GM23248 (cell line): ENCODE results near the gene GCAT. TPM values are rescaled to one million over a fixed set of nuclear protein-coding genes. Genes with fewer than 3 reads are reported as not detected.

ENCODE experiments used
- DNase-seq: peaks from one replicate; pipeline ENCODE4 v3.0.0-alpha.2; 2015
- H2AFZ ChIP-seq: fragments of 200-600 bp; sonication (generic); 2 replicates; pipeline ENCODE4 v1.6.1; 2016; ENCODE audit warnings: antibody characterized with exemption
- H3F3A ChIP-seq: fragments of 200-600 bp; sonication (generic); 2 replicates; pipeline ENCODE4 v1.6.1; 2016; ENCODE audit warnings: mild to moderate bottlenecking, antibody characterized with exemption, mixed run types; ENCODE audit not compliant: insufficient read depth
- H3K27ac ChIP-seq: fragments of 200-600 bp; sonication (generic); 2 replicates; pipeline ENCODE4 v1.5.1; 2016; ENCODE audit warnings: mild to moderate bottlenecking
- H3K27me3 ChIP-seq: fragments of 200-600 bp; sonication (generic); replicated peaks from 2 replicates; pipeline ENCODE4 v1.6.1; 2016; ENCODE audit warnings: mild to moderate bottlenecking; ENCODE audit not compliant: insufficient read depth
- H3K36me3 ChIP-seq: fragments of 200-600 bp; sonication (generic); 2 replicates; pipeline ENCODE4 v1.6.1; 2016; ENCODE audit warnings: low read depth, mild to moderate bottlenecking
- H3K4me1 ChIP-seq: fragments of 200-600 bp; sonication (generic); 2 replicates; pipeline ENCODE4 v1.6.1; 2016; ENCODE audit warnings: mild to moderate bottlenecking; ENCODE audit not compliant: insufficient read depth
- H3K4me2 ChIP-seq: fragments of 200-600 bp; sonication (generic); one replicate; pipeline ENCODE4 v1.6.1; 2016; ENCODE audit warnings: mild to moderate bottlenecking; ENCODE audit not compliant: unreplicated experiment
- H3K4me3 ChIP-seq: fragments of 200-600 bp; sonication (generic); 2 replicates; pipeline ENCODE4 v1.5.1; 2016; ENCODE audit warnings: mild to moderate bottlenecking
- H3K79me2 ChIP-seq: fragments of 200-600 bp; sonication (generic); 2 replicates; pipeline ENCODE4 v1.6.1; 2016; ENCODE audit warnings: mild to moderate bottlenecking; ENCODE audit not compliant: insufficient read depth
- H3K9ac ChIP-seq: fragments of 200-600 bp; sonication (generic); 2 replicates; pipeline ENCODE4 v1.6.1; 2016; ENCODE audit warnings: mild to moderate bottlenecking
- H3K9me2 ChIP-seq: fragments of 200-600 bp; sonication (generic); 2 replicates; pipeline ENCODE4 v1.6.1; 2016; ENCODE audit warnings: mixed run types, mild to moderate bottlenecking, moderate library complexity; ENCODE audit not compliant: insufficient read depth
- H3K9me3 ChIP-seq: fragments of 200-600 bp; sonication (generic); one replicate; pipeline ENCODE4 v1.6.1; 2017; ENCODE audit warnings: low read depth
- H4K20me1 ChIP-seq: fragments of 200-600 bp; sonication (generic); 2 replicates; pipeline ENCODE4 v1.6.0; 2016; ENCODE audit not compliant: insufficient read depth
- EZH2 ChIP-seq: fragments of 200-600 bp; sonication (generic); IDR thresholded peaks from 2 replicates; pipeline ENCODE4 v1.6.1; 2018; ENCODE audit warnings: antibody characterized with exemption, mild to moderate bottlenecking; ENCODE audit not compliant: insufficient read depth, poor library complexity, severe bottlenecking
- EZH2phosphoT487 ChIP-seq: fragments of 200-600 bp; sonication (generic); IDR thresholded peaks from 2 replicates; pipeline ENCODE4 v1.6.1; 2018; ENCODE audit warnings: antibody characterized with exemption, moderate library complexity, mild to moderate bottlenecking, low read depth; ENCODE audit not compliant: insufficient read depth
- WGBS, 2 experiments: methylation state at CpG; one replicate each; pipeline ENCODE4 v1.1.6; 2015 to 2017; ENCODE audit warnings: low lambda C conversion rate in 2 of 2, low coverage in 1 of 2; ENCODE audit errors: missing lambda C conversion rate in 2 of 2; 5-methylcytosine and 5-hydroxymethylcytosine counted together
- in situ Hi-C: fragments of 300-500 bp; cut with MboI; formaldehyde crosslinking; loops from 2 replicates; pipeline ENCODE4 v1.15.0; 2020
- polyA plus RNA-seq: library from polyadenylated mRNA; unstranded; fragments of >200 nt; fragmentation: Nextera tagmentation; extraction: Ambion mirVana; gene quantifications from 2 replicates; pipeline ENCODE4 v1.2.1, GENCODE V29; 2016
- total RNA-seq: library from RNA; depleted of rRNA; stranded (reverse); fragments of >200 nt; shearing (Covaris generic); gene quantifications from 2 replicates; pipeline ENCODE4 v1.2.3, GENCODE V29; 2014

GCAT gene
- total and polyA plus RNA-seq, 2 experiments from 2014 or later = 31.5 to 36.1 TPM

DNA sequence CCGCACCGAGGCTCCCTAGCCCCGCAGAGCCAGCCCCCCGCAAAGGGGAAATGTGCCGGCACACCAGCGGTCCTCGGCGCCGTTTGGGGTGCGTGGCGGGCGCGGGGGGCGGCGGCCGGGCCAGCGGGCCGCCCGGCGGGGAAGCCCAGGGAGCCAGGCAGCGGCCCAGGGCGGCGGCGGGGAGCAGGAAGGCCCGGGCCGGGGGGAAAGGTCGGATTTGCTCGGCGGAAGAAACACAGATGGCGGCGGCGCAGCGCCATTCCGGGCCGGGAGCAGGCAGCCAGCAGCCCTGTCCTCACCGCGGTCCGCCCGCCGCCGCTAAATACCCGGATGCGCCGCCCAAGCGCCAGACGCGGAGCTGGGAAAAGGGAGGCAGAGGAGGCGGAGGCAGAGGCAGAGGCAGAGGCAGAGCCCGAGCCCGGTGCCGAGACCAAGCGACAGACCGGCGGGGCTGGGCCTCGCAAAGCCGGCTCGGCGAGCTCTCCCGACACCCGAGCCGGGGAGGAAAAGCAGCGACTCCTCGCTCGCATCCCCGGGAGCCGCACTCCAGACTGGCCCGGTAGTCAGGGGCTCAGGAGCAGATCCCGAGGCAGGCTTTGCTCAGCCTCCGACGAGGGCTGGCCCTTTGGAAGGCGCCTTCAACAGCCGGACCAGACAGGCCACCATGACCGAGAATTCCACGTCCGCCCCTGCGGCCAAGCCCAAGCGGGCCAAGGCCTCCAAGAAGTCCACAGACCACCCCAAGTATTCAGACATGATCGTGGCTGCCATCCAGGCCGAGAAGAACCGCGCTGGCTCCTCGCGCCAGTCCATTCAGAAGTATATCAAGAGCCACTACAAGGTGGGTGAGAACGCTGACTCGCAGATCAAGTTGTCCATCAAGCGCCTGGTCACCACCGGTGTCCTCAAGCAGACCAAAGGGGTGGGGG lies 2.6 kb upstream of the GCAT start:
- 2% methylated on average over 40 to 74 of the region's 87 CpGs for WGBS, 2 experiments
- in situ Hi-C loops = no loop called here

GRCh38 chr22:37805810-37806277 lies 1.9 kb upstream of the GCAT start:
- DNase-seq = peak; percentile 38
- no peaks in the 10 kb centered on the region for H3K36me3 ChIP-seq
- H3K79me2 ChIP-seq = peaks cover 20% of the 10 kb centered on the region; the same call in 1 of the 2 replicates
- WGBS, 2 experiments = 5 to 6% methylated on average over 10 of the region's 10 CpGs
- H3K27ac ChIP-seq = peak overlapping the region; percentile 74
- H4K20me1 ChIP-seq = no peaks in the 10 kb centered on the region
- H3K9me2 ChIP-seq = no peaks in the 10 kb centered on the region
- TF ChIP-seq EZH2 (no peak), EZH2phosphoT487 (no peak)
- in situ Hi-C loops = no loop called here
- H3K9ac ChIP-seq = peak overlapping the region; percentile 88
- H3K9me3 ChIP-seq = no peaks in the 10 kb centered on the region
- peak overlapping the region; percentile 98 for H3K4me2 ChIP-seq
- peaks cover 11% of the 10 kb centered on the region for H3K4me1 ChIP-seq
- H3K4me3 ChIP-seq = peak overlapping the region; percentile 76
- peak overlapping the region; percentile 78 for H2AFZ ChIP-seq
- peaks cover 14% of the 10 kb centered on the region for H3F3A ChIP-seq
- no peaks in the 10 kb centered on the region for H3K27me3 ChIP-seq

More for the DNA sequence above, 2.6 kb upstream of the GCAT start:
- Histone ChIP-seq H4K20me1 (no peaks in the 10 kb centered on the region), H3K4me2 (peak overlapping the region; percentile 98), H3K79me2 (peaks cover 20% of the 10 kb centered on the region; the same call in 1 of the 2 replicates), H3K9me3 (no peaks in the 10 kb centered on the region), H3K27ac (peak overlapping the region; percentile 74), H3K4me3 (peak overlapping the region; percentile 76), H3K4me1 (peaks cover 11% of the 10 kb centered on the region), H3K9me2 (no peaks in the 10 kb centered on the region), H3K36me3 (no peaks in the 10 kb centered on the region), H3F3A (peaks cover 14% of the 10 kb centered on the region), H2AFZ (peak overlapping the region; percentile 78), H3K27me3 (no peaks in the 10 kb centered on the region), H3K9ac (peak overlapping the region; percentile 88)
- TF ChIP-seq EZH2phosphoT487 = no peak
- no peak for TF ChIP-seq EZH2
- DNase-seq = peak; percentile 88

GRCh38 chr22:37806409-37807333 lies 1.1 kb upstream of the GCAT start:
- peaks cover 11% of the 10 kb centered on the region for H3K4me1 ChIP-seq
- H3K9me2 ChIP-seq = no peaks in the 10 kb centered on the region
- H3K79me2 ChIP-seq = peaks cover 20% of the 10 kb centered on the region; the same call in 1 of the 2 replicates
- TF ChIP-seq EZH2phosphoT487 = no peak
- no peak for TF ChIP-seq EZH2
- H3K9ac ChIP-seq = peak overlapping the region; percentile 88
- no peaks in the 10 kb centered on the region for H3K36me3 ChIP-seq
- H3K27me3 ChIP-seq = no peaks in the 10 kb centered on the region
- in situ Hi-C loops = no loop called here
- peak overlapping the region; percentile 98 for H3K4me2 ChIP-seq
- peak overlapping the region; percentile 78; the same call in 1 of the 2 replicates for H2AFZ ChIP-seq
- peak; percentile 86 for DNase-seq
- H3K4me3 ChIP-seq = peak overlapping the region; percentile 76
- WGBS, 2 experiments = 3 to 6% methylated on average over 18 to 19 of the region's 19 CpGs
- no peaks in the 10 kb centered on the region for H4K20me1 ChIP-seq
- H3F3A ChIP-seq = peaks cover 14% of the 10 kb centered on the region
- no peaks in the 10 kb centered on the region for H3K9me3 ChIP-seq
- peak overlapping the region; percentile 74 for H3K27ac ChIP-seq

DNA sequence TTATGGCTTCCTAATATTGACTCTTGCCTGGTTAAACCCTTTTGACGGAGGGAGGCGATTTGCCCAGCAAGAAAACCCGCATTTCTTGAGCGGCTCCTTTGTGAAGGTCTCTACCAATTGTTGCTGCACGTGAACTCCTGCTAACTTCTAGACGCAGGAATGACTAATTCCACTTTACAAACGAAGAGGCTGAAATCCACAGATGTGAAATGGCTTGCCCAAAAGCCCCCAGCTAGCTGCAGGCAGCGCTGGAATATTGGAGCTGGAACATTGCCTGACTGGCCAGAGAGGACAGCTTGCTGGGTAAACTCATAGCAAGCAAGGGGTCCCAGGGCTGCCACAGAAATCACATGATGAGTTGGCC lies 542 bp downstream of the GCAT start:
- in situ Hi-C loops = no loop called here
- TF ChIP-seq EZH2 (no peak), EZH2phosphoT487 (no peak)
- peak overlapping the region; percentile 64 for H3K27ac ChIP-seq

More for the DNA sequence above, 542 bp downstream of the GCAT start:
- H3K27me3 ChIP-seq = no peaks in the 10 kb centered on the region
- H2AFZ ChIP-seq = peak overlapping the region; percentile 69
- H3K9ac ChIP-seq = peak overlapping the region; percentile 88
- WGBS, 2 experiments = 3% methylated on average over 8 of the region's 8 CpGs
- H3K9me3 ChIP-seq = no peaks in the 10 kb centered on the region
- H3K4me2 ChIP-seq = peak overlapping the region; percentile 98
- peaks cover 14% of the 10 kb centered on the region for H3F3A ChIP-seq
- no peaks in the 10 kb centered on the region for H4K20me1 ChIP-seq
- H3K4me1 ChIP-seq = peaks cover 11% of the 10 kb centered on the region
- peak; percentile 78 for DNase-seq
- peak overlapping the region; percentile 76 for H3K4me3 ChIP-seq
- peaks cover 20% of the 10 kb centered on the region; the same call in 1 of the 2 replicates for H3K79me2 ChIP-seq
- no peaks in the 10 kb centered on the region for H3K36me3 ChIP-seq
- no peaks in the 10 kb centered on the region for H3K9me2 ChIP-seq
